CD1c-positive myeloid dendritic cell (primary cell): ENCODE results near the gene SDSL.

Source experiments
- DNase-seq: peaks from one replicate; pipeline ENCODE4 v3.0.0-alpha.2; 2016; ENCODE audit errors: extremely low spot score

SDSL gene

GRCh38 chr12:113422030-113422885, at the start of gene SDSL:
Gene SDSL, plus strand, starts transcription at chr12:113422380. Its CDS starts 5,603 bp downstream, at chr12:113427983.
- DNase-seq = peak; percentile 96

GRCh38 chr12:113373440-113373839, 48.7 kb upstream of the SDSL start:
- no peak for DNase-seq

- DNase-seq = no peak
Observed at GRCh38 chr12:113373969-113374368, 48.2 kb upstream of the SDSL start.

DNA sequence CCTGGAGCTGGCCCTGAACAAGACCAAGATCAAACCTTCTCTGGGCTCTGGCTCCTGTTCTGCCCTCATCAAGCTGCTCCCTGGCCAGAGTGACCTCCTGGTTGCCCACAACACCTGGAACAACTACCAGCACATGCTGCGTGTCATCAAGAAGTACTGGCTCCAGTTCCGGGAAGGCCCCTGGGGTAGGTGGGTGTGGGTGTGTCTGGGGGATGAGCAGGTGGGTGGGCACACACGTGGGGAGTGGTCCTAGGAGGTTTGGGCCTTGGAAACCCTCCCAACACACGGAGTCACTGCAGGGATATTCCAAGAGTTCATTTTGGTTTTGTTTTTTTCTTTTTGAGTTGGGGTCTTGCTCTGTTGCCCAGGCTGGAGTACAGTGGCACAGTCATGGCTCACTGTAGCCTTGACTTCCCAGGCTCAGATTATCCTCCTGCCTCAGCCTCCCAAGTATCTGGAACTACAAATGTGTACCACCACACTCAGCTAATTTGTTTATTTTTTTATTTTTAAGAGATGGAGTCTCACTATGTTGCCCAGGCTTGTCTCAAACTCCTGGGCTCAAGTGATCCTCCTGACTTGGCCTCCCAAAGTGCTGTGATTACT, 47.3 kb upstream of the SDSL start:
- no peak for DNase-seq

DNA sequence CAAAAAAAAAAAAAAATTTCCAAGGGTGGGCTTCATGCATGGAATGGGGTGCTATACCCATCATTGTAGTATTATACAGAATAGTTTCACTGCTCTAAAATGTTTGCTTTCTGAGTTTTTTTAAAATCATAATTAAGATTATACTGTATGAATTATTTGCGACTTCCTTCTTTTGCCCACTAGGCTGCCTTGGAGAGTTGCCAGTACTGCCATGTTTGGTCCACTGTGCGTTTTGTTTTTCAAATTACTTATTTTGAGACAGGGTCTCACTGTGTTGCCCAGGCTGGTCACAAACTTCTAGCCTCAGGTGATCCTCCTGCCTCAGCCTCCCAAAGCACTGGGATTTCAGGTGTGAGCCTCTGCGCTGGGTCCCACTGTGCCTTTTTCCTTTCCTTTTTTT, 43.9 kb upstream of the SDSL start:
- DNase-seq = no peak

DNA sequence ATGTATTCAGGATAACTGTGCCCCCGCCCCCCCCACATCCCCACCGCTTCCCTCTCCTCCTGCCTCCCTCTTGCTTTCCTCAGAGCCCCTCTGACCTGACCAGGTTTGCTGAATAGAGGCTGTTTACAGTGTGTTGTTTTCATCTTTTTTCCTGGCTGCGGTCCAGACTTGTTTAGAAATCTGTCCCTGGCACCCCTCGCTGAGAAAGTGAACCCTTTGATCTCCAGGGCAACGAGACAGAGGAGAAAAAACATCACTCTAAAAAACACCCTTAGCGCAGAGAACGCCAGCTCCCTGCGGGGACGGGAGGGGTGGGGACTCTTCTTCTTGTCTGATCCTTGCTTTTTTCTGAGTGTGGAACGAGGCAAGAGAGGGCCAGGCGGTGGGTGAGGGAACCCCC, 41.0 kb upstream of the SDSL start:
- no peak for DNase-seq

DNA sequence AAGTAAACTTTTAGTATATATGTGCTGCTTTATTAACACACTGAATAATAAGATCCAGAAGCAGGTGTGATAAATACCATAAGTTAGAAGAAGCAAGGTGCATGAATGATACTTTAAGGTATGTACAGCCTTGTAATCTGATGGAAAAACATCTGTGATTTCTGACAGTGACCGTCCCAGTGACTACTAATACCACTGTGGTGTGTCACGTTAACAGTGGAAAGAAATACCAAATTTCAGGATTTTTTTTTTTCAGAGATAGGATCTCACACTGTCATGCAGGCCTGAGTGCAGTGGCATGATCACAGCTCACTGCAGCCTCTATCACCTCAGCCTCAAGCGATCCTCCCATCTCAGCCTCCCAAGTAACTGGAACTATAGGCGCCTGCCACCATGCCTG, 40.0 kb upstream of the SDSL start:
- no peak for DNase-seq

GRCh38 chr12:113384778-113385177, 37.4 kb upstream of the SDSL start:
- no peak for DNase-seq

DNA sequence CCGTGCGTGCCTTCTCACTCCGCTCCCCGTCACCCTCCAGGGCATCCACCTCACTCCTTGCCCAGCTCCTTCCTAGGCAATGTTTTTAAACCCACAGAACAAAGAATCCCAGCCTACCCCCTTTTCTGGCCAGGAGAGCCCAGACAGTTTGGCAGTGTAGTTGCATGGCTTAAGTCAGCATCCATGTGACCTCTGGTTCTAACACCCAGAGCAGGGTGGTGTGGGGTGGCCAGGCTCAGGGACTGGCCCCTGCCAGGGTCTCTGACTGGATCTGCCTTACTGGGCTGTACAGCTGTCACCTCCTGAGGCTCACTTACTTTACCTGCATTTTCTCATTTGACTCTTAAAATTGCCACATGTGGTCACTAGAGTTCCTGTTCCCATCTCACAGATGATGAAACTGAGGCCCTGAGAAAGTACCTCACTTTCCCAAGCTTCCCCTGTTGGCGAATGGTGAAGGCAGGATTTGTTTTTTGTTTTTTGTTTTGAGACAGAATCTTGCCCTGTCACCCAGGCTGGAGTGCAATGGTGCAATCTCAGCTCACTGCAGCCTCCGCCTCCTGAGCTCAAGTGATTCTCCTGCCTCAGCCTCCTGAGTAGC, 36.8 kb upstream of the SDSL start:
- DNase-seq = no peak

- no peak for DNase-seq
Observed at GRCh38 chr12:113386866-113387566, 35.2 kb upstream of the SDSL start.

GRCh38 chr12:113387631-113388030, 34.5 kb upstream of the SDSL start:
- DNase-seq = no peak

GRCh38 chr12:113388351-113388750, 33.8 kb upstream of the SDSL start:
- DNase-seq = no peak

DNA sequence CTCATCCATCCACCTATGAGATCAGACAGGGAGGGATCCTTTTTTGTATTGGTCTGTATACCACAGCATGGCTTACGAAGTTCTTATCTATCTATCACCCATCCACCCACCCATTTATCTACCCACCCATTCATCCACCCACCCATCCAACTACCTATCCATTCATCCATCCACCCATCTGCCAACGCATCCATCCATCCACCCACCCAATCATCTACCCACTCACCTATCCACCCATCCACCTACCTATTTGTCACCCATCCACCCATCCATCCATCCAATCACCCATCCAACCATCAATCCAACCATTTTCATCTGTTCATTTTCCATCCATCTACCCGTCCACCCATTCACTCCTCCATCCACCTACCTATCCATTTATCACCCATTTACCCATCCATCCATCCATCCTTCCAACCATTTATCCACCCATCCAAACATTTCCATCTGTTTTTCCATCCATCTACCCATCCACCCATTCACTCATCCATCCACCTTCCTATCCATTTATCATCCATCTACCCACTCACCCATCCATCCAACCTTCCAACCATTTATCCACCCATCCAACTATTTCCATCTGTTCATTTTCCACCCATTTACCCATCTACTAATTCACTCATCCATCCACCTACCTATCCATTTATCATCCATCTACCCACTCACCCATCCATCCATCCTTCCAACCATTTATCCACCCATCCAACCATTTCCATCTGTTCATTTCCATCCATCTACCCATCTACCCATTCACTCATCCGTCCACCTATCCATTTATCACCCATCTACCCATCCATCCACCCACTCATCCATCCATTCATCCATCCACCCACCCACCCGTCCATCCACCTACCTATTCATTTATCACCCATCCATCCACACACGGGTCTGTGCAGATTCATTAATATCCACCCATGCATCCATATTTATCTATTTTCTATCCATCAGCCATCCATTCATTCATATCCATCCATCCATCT, 31.8 kb upstream of the SDSL start:
- DNase-seq = no peak

DNA sequence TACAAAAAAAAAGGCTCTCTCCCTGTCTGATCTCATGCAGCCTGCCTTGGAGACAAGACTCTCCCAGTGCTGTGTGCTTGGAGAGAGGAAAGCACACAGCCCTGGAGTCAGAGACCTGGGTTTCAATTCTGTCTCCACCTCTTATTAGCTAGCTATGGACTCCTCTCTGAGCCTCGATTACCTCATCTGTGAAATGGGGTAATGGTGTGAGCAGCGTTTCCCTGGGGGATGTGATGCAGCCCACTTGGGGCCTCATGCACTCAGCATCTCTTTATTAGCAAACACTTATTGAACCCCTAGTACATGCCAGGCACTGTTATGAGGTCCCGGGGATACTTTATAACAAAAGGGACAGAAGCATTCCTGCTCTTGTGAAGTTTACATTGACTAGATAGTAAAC, 31.0 kb upstream of the SDSL start:
- no peak for DNase-seq

- no peak for DNase-seq
Observed at GRCh38 chr12:113391650-113392337, 30.4 kb upstream of the SDSL start.

GRCh38 chr12:113392520-113392919, 29.7 kb upstream of the SDSL start:
- no peak for DNase-seq

GRCh38 chr12:113392988-113393579, 29.1 kb upstream of the SDSL start:
- no peak for DNase-seq

DNA sequence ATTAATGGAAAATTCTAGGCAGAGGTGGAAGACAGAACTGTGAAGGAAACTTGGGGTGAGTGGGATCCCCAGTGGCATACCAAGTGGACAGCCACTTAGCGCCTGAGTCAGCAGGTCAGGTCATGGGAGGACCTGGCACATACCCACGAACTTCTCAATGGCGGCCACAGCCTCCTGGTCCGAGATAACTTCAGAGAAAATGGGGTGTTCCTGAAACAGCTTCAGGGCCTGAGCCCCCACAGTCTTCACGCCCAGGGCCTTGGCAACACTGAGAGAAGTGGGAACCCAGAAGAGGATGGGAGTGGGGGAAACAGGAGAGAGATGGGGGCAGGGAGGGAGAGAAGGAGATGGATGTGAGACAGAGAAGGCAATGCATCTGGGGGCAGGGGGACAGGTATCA, 28.4 kb upstream of the SDSL start:
- DNase-seq = no peak

DNA sequence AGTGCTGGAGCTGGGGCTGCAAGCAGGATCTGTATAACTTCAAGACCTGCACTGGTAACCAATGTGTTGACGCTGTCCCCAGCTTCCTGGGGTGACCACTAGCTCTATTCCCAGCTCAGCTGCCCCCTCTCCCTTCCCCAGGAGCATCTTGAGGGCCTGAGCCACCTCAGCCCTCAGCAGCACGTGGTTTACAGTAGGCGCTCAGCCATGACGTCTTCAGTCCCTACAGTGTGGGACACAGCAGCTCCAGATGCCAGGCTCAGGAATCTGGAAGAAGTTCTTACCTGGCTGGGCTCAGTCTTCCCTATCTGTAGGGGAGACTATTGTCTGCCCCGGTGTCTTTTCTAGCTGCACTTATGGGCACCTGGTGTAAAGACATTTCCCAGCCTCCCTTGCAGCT, 27.1 kb upstream of the SDSL start:
- DNase-seq = no peak

- DNase-seq = no peak
Observed at GRCh38 chr12:113396200-113396599, 26.0 kb upstream of the SDSL start.
